ENCODE measurements around the gene FAXDC2. TPM values are rescaled to one million over a fixed set of nuclear protein-coding genes. Genes with fewer than 3 reads are reported as not detected.

Gene FAXDC2
- total RNA-seq, 1 experiment from 2014 or later: 0.95 TPM

DNA sequence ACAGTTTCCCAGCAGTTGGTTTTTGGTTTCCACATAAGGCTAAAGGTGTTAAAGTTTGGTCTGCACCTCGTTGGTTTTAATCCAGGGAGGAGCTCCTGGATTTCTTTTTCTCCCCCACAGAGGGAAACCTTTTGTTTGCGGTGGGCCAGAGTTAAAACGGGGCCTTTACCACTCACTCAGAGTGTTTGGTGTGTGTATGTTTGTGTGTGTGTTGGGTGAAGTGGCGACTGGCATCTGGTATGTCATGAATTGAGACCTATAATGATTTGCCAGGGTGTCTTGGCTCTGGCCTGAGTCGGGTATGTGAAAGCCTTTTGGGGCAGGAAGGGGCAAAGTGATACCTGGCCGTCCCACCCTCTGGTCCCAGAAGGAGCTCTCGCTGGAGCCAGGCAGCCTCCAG is 30.9 kb downstream of the FAXDC2 start:
- Mint-ChIP-seq H3K27ac (ENCODE audit: unreplicated experiment) (peak overlapping the region; percentile 42), H3K4me1 (ENCODE audit: low read depth, unreplicated experiment) (no peaks in the 10 kb centered on the region), H3K36me3 (ENCODE audit: insufficient read depth, unreplicated experiment) (peaks cover 99% of the 10 kb centered on the region), H3K4me3 (ENCODE audit: unreplicated experiment) (no peak overlapping the region), H3K9me3 (ENCODE audit: unreplicated experiment) (no peaks in the 10 kb centered on the region), H3K27me3 (ENCODE audit: insufficient read depth, unreplicated experiment) (no peaks in the 10 kb centered on the region)
- no peaks in the 10 kb centered on the region for H3K27me3 ChIP-seq (replicated peaks; ENCODE audit: control insufficient read depth, insufficient read depth, low read length)
- CTCF ChIA-PET: interaction anchor here (0.5 kb wide), 1 partner anchor 255 kb away, joined by 3 read pairs; no protein-coding TSS in a partner anchor
- no peak overlapping the region for H3K4me3 ChIP-seq (ENCODE audit: low read depth, low read length)
- peaks cover 5% of the 10 kb centered on the region for H3K36me3 ChIP-seq (ENCODE audit: control insufficient read depth, insufficient read depth, low read length)
- no peak for DNase-seq
- no peaks in the 10 kb centered on the region for H3K9me3 ChIP-seq
- TF ChIP-seq, protein P1, sequence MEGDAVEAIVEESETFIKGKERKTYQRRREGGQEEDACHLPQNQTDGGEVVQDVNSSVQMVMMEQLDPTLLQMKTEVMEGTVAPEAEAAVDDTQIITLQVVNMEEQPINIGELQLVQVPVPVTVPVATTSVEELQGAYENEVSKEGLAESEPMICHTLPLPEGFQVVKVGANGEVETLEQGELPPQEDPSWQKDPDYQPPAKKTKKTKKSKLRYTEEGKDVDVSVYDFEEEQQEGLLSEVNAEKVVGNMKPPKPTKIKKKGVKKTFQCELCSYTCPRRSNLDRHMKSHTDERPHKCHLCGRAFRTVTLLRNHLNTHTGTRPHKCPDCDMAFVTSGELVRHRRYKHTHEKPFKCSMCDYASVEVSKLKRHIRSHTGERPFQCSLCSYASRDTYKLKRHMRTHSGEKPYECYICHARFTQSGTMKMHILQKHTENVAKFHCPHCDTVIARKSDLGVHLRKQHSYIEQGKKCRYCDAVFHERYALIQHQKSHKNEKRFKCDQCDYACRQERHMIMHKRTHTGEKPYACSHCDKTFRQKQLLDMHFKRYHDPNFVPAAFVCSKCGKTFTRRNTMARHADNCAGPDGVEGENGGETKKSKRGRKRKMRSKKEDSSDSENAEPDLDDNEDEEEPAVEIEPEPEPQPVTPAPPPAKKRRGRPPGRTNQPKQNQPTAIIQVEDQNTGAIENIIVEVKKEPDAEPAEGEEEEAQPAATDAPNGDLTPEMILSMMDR (IDR thresholded peaks at IDR 0.05; ENCODE audit: insufficient read depth in 1 of 2, low read depth in 1 of 2, low read length in 1 of 2, severe bottlenecking in 1 of 2, unreplicated experiment in 1 of 2): no peak
- intact Hi-C loops (cut with micrococcal nuclease; ENCODE audit: unreplicated experiment): no loop called here
- no peaks in the 10 kb centered on the region; the same call in 1 of the 2 replicates for H3K4me1 ChIP-seq
- BruUV-seq (replicated peaks): no TSS peak
- POLR2A ChIA-PET: no interaction called here

DNA sequence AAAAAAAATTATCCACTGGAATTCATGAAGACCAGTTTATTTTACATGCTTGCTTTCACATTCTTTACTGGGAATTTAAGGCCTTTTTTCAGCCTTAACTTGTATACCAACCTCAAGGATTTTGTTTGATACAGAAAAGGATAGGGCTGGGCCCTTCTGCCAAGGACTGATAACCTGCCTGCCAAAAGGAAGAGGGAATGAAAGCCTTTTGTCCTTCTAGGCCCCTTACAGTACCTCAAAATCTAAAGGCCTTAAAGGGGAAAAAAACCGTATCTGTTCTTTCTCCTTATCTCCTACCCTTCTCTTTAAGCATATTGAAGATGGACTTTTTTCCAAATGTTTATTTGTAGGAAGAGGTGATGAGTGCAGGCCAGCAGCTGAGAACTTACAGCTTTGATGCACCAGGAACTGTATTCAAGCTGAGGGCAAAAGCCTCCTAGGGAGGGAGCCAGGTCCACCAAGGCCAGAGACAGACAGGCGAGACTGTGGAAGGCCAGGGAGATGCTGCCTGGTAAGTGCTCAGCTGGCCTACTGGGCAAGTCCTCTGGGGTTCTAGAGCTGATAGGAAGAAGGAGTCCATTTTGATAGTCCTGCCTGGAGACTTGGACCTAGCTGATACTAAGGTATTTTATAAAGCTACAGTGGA is 31.8 kb downstream of the FAXDC2 start:
- TF ChIP-seq, protein P1 (IDR thresholded peaks at IDR 0.05; ENCODE audit: insufficient read depth in 1 of 2, low read depth in 1 of 2, low read length in 1 of 2, severe bottlenecking in 1 of 2, unreplicated experiment in 1 of 2): no peak
- no TSS peak for BruUV-seq (replicated peaks)
- no peaks in the 10 kb centered on the region for H3K27me3 ChIP-seq (replicated peaks; ENCODE audit: control insufficient read depth, insufficient read depth, low read length)
- no peaks in the 10 kb centered on the region for H3K4me1 Mint-ChIP-seq (ENCODE audit: low read depth, unreplicated experiment)
- H3K4me1 ChIP-seq: no peaks in the 10 kb centered on the region
- no peak overlapping the region for H3K27ac Mint-ChIP-seq (ENCODE audit: unreplicated experiment)
- no peaks in the 10 kb centered on the region for H3K9me3 Mint-ChIP-seq (ENCODE audit: unreplicated experiment)
- peaks cover 99% of the 10 kb centered on the region for H3K36me3 Mint-ChIP-seq (ENCODE audit: insufficient read depth, unreplicated experiment)
- H3K4me3 Mint-ChIP-seq (ENCODE audit: unreplicated experiment): no peak overlapping the region
- intact Hi-C loops (cut with micrococcal nuclease; ENCODE audit: unreplicated experiment): no loop called here
- ChIA-PET POLR2A (no interaction called here), CTCF (no interaction called here)
- peaks cover 5% of the 10 kb centered on the region for H3K36me3 ChIP-seq (ENCODE audit: control insufficient read depth, insufficient read depth, low read length)
- DNase-seq: no peak
- H3K27me3 Mint-ChIP-seq (ENCODE audit: insufficient read depth, unreplicated experiment): no peaks in the 10 kb centered on the region
- no peaks in the 10 kb centered on the region for H3K9me3 ChIP-seq
- no peak overlapping the region for H3K4me3 ChIP-seq (ENCODE audit: low read depth, low read length)

DNA sequence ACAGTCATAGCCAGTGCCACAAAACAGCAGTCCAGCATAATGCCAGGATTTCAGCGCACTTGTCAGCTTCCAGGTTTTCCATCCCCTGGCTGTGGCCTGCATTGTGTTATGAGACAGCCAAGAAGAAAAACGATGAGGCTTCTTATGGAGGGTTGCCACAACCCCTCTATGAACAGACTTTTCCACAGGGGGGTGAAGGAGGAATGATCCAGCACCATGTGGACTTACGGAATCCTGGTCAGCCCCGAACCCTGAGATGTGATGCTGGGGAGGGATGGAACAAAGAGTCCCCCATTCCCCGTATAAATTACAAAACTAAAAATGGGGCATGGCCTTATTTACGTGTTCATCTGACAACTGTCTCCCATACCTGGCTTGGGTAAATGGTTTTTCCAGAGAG is 32.6 kb downstream of the FAXDC2 start:
- ChIA-PET POLR2A (no interaction called here), CTCF (no interaction called here)
- no peaks in the 10 kb centered on the region for H3K9me3 Mint-ChIP-seq (ENCODE audit: unreplicated experiment)
- Histone ChIP-seq H3K36me3 (ENCODE audit: control insufficient read depth, insufficient read depth, low read length) (peaks cover 9% of the 10 kb centered on the region), H3K4me1 (no peaks in the 10 kb centered on the region), H3K9me3 (no peaks in the 10 kb centered on the region), H3K4me3 (ENCODE audit: low read depth, low read length) (no peak overlapping the region), H3K27me3 (replicated peaks; ENCODE audit: control insufficient read depth, insufficient read depth, low read length) (no peaks in the 10 kb centered on the region)
- H3K27ac Mint-ChIP-seq (ENCODE audit: unreplicated experiment): no peak overlapping the region
- TF ChIP-seq, protein P1 (IDR thresholded peaks at IDR 0.05; ENCODE audit: insufficient read depth in 1 of 2, low read depth in 1 of 2, low read length in 1 of 2, severe bottlenecking in 1 of 2, unreplicated experiment in 1 of 2): no peak
- H3K36me3 Mint-ChIP-seq (ENCODE audit: insufficient read depth, unreplicated experiment): peaks cover 99% of the 10 kb centered on the region
- no peak overlapping the region for H3K4me3 Mint-ChIP-seq (ENCODE audit: unreplicated experiment)
- no peaks in the 10 kb centered on the region for H3K4me1 Mint-ChIP-seq (ENCODE audit: low read depth, unreplicated experiment)
- intact Hi-C loops (cut with micrococcal nuclease; ENCODE audit: unreplicated experiment): no loop called here
- no TSS peak for BruUV-seq (replicated peaks)
- DNase-seq: no peak
- no peaks in the 10 kb centered on the region for H3K27me3 Mint-ChIP-seq (ENCODE audit: insufficient read depth, unreplicated experiment)
